Activated T-cell treated with anti-CD3 and anti-CD28 coated beads for 48 hours (primary cell): ENCODE data around the gene PICALM.
"Not testable (repeated sequence)": the region's sequence is repeated elsewhere in the genome, so short reads cannot be mapped to it uniquely, and the experiment has no call there.

Experiments used
- DNase-seq: peaks from one replicate; pipeline ENCODE4 v3.0.0-alpha.2; 2020; ENCODE audit warnings: low read depth

The PICALM gene

DNA sequence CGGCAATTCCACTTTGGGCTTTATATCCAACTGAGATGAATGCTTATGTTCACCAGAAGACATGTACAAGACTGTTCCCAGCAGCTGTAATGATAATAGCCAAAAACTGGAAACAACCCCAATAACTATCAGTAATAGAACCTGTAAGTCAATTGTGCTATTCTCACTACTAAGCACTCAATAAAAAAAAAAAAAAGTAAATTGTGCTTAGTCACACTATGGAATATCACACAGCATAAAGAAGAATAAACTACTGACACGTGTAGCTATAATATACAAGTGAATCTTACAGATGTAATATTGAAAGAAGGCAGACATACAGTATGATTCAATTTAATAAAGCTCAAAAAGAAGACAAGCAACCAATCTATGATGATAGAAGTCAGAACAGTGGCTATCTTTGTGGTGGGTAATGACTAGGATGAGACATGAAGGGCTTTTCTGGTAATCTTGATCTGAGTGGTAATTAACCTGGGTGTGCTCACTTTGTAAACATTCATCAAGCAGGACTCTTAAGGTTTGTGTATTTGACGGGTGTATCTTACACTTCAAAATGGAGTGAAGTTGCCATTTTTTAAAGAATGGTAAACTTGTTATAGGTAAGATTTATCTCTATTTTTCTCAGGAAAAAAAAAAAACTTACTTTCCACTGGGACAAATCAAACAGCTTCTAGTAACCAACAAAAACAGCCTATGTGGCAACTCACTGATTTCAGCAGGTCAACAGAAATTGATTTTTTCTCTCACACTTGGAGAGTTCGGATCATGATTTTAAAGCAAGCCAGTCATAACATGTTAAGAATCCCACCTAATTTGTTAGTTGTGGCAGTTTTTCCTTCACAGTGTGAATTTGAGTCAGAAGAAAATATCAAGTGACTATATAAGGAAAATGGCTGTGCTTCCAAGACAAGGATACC lies 129.5 kb downstream of the PICALM start:
- DNase-seq: no peak

- no peak for DNase-seq
Measured at GRCh38 chr11:85937835-85938234, 131.0 kb downstream of the PICALM start.

- no peak for DNase-seq
Measured at GRCh38 chr11:85935751-85936150, 133.1 kb downstream of the PICALM start.

GRCh38 chr11:85934596-85935169 lies 134.2 kb downstream of the PICALM start:
- DNase-seq: no peak

GRCh38 chr11:85930879-85931366 lies 138.0 kb downstream of the PICALM start:
- DNase-seq: no peak

DNA sequence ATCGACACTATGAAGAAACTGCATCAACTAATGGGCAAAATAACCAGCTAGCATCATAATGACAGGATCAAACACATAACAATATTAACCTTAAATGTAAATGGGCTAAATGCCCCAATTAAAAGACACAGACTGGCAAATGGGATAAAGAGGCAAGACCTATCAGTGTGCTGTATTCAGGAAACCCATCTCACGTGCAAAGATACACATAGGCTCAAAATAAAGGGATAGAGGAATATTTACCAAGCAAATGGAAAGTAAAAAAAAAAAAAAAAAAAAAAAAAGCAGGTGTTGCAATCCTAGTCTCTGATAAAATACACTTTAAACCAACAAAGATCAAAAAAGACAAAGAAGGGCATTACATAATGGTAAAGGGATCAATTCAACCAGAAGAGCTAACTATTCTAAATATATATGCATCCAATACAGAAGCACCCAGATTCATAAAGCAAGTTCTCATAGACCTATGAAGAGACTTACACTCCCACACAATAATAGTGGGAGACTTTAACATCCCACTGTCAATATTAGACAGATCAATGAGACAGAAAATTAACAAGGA lies 142.2 kb downstream of the PICALM start:
- not testable (repeated sequence) for DNase-seq

GRCh38 chr11:85923455-85923854 lies 145.4 kb downstream of the PICALM start:
- no peak for DNase-seq

DNA sequence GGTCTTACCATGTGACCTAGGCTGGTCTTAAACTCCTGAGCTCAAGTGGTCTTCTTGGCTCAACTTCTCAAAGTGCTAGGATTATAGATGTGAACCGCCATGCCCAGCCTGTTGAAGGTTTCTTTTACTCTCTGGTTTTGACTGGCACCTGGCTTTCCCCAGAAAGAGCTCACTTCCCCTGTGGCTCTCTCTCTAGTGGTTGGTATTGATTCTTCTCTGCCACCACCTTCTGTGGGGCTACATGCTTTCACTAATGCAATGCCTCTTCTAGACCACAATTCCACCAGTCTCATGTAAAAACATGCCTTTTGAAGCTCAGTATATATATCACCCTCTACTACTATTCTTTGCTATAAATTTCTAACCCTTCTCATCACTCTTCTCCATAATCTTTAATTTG lies 146.5 kb downstream of the PICALM start:
- no peak for DNase-seq

GRCh38 chr11:85918910-85919794 lies 149.7 kb downstream of the PICALM start:
- no peak for DNase-seq

DNA sequence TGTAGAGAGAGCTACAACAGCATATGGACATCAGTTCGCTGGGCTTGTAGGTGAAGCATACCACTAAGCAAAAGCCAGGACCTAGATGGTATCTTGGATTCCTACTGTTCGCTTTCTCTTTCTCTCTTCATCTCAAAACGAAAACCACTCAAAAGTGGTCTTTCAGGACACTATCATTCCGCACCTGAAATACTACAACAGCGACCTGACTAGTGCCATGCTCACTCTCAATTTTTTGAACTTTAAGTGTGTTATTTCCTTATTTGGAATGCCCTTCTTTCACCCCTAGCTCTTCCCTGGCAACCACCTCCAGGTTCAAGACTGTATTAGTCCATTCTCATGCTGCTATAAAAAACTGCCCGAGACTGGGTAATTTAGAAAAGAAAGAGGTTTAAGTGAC lies 154.5 kb downstream of the PICALM start:
- DNase-seq: no peak

DNA sequence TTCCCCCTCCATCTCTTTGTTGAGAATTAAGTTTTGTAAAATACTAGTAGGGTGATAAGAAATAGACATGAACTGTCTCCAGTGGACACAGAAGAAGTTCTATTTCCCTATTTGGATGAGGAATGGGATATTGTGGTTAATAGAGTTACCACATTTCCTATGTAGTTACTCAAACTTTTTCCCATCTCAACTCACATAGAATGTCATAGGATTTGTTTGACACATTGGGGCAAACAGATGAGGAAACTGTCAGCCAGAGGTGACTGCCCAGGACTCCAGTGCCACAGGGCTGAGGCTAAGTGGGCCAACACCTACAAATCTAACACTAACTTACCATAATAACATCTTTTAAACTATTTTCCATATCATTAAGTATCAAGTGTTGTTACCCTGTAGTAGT lies 155.4 kb downstream of the PICALM start:
- no peak for DNase-seq

- no peak for DNase-seq
Measured at GRCh38 chr11:85912414-85912813, 156.5 kb downstream of the PICALM start.
